Activated CD8-positive, alpha-beta memory T cell treated with anti-CD3 and anti-CD28 coated beads, Interleukin-2, amount 50 U/mL, for 1 hour (primary cell): ENCODE results near the gene TRAPPC14.
A peak's percentile ranks its signal among the peaks of the same experiment; 100 is the strongest.

ENCODE experiments used
- DNase-seq: peaks from one replicate; pipeline ENCODE4 v3.0.0-alpha.2; 2020; ENCODE audit errors: extremely low read depth

TRAPPC14 gene

DNA sequence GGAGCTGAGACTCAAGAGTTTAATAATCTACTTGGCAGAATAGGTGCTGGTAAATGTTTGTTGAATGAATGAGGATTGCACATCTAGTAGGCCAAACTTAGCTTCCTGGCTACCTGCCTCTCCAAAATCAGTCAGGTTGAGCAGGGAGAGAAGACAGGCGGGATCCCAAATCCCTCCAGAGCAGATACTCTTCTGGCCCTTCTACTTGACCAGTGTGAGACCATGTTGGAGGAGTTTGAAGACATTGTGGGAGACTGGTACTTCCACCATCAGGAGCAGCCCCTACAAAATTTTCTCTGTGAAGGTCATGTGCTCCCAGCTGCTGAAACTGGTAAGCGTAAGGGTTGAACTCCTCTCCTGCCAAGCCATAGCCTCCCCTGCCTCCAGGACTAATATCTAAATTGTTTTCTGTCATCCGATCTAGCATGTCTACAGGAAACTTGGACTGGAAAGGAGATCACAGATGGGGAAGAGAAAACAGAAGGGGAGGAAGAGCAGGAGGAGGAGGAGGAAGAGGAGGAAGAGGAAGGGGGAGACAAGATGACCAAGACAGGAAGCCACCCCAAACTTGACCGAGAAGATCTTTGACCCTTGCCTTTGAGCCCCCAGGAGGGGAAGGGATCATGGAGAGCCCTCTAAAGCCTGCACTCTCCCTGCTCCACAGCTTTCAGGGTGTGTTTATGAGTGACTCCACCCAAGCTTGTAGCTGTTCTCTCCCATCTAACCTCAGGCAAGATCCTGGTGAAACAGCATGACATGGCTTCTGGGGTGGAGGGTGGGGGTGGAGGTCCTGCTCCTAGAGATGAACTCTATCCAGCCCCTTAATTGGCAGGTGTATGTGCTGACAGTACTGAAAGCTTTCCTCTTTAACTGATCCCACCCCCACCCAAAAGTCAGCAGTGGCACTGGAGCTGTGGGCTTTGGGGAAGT, 34.0 kb downstream of the TRAPPC14 start:
- no peak for DNase-seq

- no peak for DNase-seq
These were observed 36.0 kb downstream of the TRAPPC14 start for GRCh38 chr7:100122568-100122967.

DNA sequence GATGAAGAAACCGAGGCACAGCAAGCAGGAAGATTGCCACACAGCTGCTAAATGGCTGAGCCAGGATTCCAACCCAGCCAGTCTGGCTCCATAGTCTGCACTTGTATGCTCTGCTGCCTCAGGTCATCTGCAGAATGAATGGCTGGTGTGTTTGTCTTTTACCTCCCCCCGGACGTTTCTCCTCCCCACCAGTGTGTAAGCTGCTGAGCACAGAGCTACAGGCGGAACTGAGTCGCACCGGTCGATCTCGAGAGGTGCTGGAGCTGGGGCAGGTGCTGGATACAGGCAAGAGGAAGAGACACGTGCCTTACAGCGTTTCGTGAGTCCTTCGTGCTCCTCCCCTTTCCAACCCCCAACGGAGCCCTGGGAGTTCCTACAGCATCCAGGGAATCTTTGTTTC, 36.5 kb downstream of the TRAPPC14 start:
- DNase-seq: no peak

GRCh38 chr7:100120733-100121036, 37.8 kb downstream of the TRAPPC14 start:
- DNase-seq: no peak

GRCh38 chr7:100119970-100120732, 38.4 kb downstream of the TRAPPC14 start:
- peak; percentile 28 for DNase-seq

DNA sequence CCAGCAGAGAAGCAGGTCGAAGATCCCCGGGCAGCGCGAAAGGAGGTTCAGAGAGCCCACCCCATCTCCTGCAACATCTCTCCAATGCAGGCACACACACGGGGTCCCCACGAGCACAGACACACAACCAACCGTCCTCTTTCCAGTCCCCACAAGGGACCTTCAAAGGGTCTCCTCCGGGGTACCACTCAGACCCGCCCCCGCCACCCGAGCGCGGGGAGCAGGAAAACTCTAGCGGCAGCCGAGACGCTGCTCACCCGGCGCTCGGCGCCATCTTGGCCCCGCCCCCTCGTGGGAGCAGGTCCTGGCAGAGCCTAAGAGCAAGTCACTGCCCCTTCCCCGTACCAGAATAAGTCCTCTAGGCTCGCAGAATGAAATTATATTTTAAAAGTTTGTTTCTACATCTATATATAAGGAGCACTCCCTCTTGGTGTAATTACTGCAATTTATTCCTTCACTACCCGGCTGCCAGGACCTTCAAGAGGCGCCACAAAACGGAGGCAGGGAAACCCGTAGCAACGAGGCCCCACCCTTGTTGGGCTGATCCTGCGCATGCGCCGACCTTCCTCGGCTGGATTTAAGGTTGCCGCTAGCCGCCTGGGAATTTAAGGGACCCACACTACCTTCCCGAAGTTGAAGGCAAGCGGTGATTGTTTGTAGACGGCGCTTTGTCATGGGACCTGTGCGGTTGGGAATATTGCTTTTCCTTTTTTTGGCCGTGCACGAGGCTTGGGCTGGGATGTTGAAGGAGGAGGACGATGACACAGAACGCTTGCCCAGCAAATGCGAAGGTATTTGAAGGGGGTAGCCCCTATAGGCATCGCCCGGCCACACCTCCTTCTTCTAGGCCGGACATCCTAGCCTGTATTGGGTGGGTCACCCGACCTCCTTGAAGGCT, 39.2 kb downstream of the TRAPPC14 start, which contains the start of the genes CNPY4 and TAF6:
Gene CNPY4 (plus strand): TSS at position 563 of the 898 bp plus-strand sequence. CDS start 111 bp downstream, at position 674.
Gene TAF6 (minus strand): TSS at position 287 of the 898 bp plus-strand sequence. CDS start 5,149 bp downstream, outside the sequence.
- peak; percentile 95 for DNase-seq

GRCh38 chr7:100118388-100119071, 40.0 kb downstream of the TRAPPC14 start:
- DNase-seq: no peak

- DNase-seq: no peak
These were observed 43.5 kb downstream of the TRAPPC14 start for GRCh38 chr7:100115026-100115425.

GRCh38 chr7:100111914-100112313, 46.6 kb downstream of the TRAPPC14 start:
- DNase-seq: no peak

DNA sequence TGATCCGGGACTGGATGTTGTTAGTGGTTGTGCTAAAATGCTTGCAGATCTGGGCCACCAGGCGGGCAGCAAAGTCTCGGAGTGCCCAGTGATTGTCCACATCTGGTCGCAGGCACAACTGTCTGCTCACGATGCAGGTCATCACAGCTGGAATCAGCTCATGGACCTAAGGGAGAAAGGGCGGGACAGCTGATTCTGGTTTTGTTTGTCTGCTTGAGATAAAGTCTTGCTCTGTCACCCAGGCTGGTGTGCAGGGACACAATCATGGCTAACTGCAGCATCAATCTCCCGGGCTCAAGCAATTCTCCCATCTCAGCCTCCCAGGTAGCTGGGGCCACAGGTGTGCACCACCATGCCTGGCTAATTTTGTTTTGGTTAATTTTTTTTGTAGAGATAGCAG, 47.4 kb downstream of the TRAPPC14 start:
- DNase-seq: no peak

DNA sequence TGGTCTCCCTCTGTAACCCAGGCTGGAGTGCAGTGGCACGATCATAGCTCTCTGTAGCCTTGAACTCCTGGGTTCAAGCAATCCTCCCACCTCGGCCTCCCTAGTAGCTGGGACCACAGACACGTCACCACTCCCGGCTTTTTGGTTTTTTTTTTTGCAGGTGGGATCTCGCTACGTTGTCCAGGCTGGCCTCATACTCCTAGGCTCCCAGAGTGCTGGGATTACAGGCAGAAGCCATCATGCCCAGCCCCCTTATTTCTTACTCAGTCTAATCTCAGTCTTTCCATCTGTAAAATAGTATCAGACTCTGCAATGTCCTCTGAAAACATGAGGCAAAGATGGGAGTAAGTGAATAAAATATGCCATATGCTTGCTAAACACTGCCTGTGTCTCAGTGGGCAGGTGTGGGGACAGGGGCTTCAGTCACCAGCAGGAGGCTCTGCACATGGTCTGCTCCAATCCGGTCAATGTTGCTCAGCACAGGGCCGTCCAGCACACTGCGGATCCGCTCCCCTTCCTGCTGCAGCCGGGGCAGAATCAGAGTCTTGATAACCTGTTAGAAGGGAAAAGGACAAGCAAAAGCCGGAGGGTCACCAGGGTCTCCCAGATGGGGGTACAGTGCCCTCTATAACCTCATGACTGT, 48.9 kb downstream of the TRAPPC14 start:
- DNase-seq: no peak

DNA sequence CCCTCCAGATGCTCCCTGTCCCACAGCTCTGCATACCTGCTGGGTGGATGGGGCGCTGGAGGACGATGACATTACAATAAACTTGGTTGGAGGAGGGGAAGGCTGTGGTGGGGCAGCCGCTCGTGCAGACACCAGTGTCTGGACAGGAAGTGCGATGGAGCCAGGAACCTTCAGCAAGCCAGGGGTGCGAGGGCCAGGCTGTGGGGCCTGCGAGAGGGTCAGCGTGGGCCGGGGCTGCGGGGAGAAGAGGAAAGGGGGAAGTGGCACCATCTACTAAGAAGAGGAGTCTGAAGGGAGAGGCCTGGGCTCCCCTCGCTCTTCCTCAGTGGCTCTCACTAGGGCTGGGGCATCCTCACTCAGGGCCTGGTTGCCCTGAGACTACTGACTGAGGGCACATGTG, 50.6 kb downstream of the TRAPPC14 start:
- no peak for DNase-seq

DNA sequence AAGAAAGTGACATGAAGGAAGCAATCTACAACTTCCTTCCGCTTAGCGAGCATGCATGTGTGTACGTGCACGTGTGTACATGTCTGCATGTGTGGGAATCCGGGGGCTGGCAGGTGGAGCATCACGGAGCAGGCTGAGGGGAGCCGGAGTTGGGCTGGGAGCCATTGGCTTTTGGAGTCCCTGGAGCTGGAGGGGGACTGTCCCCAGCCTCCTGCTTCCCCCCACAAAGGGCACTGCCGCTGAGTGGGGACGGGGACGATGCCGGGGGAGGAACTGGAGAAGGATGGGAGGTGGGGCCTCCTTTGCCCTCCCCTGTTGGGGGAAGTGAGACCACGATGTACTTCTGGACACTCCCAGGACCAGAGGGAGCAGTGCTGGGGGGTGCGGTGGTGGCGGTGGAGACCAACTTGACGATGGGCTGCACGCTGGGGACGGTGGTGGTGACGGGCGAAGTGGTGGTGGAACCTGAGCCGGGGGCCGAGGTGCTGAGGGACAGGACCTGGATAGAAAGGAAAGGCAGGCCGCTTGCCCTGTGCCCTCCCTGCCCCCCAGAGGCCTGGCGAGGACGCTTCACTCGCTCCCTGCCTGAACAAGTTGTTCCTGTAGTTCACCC, 51.3 kb downstream of the TRAPPC14 start:
- DNase-seq: no peak

DNA sequence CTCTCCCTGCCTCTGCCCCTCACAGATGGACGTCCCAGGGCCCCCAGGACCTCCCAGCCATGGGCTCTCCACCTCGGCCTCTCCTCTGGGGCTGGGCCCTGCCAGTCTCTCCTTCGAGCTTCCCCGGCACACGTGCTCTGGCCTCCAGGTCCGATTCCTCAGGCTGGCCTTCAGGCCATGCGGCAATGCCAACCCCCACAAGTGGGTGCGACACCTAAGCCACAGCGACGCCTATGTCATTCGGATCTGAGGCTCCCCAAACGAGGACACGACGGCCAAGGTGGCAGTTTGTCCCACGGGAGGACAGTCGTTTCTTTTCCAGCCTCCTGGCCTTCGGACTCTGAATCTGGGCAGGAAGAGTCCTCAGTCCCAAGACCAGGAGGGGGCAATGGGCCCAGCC, 51.9 kb downstream of the TRAPPC14 start:
- no peak for DNase-seq

- DNase-seq: no peak
These were observed 53.0 kb downstream of the TRAPPC14 start for GRCh38 chr7:100105534-100105933.
